Anterior cingulate cortex (tissue), 58 donors: ENCODE results near the gene INTS7.
"Not testable (repeated sequence)": the region's sequence is repeated elsewhere in the genome, so short reads cannot be mapped to it uniquely, and the experiment has no call there.

Experiments
- DNase-seq, 58 donors: peaks; one replicate each; lab custom pipeline; 2025; lab: John Stamatoyannopoulos, UW

Gene INTS7

DNA sequence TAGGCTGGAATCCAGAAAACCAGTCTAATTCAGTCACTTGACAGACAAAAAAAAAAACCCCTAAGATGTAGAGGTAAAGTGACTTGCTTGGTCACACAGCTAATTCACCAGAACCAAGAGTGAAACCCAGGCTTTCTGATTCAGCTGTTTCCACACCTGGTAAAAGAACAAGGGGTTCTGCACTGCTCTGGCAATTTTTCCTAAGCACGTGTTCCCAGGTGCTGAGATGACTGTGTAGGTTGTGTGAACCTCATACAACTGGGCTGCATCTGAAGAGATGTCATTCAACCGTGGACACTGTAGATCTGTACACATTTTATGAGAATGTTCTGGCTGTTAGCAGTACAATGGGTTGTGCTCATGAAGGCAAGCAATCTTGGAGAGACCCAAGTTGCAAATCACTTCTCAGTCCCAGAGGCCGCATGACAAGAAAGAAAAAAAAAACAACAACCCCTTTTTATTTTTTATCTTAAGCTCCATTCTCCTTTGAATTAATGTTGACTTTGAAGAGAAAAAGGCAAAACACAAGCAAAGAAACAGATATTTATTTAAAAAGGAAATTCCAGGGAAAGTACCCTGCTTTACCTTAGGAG, 95.4 kb downstream of the INTS7 start:
- DNase-seq = no peak

DNA sequence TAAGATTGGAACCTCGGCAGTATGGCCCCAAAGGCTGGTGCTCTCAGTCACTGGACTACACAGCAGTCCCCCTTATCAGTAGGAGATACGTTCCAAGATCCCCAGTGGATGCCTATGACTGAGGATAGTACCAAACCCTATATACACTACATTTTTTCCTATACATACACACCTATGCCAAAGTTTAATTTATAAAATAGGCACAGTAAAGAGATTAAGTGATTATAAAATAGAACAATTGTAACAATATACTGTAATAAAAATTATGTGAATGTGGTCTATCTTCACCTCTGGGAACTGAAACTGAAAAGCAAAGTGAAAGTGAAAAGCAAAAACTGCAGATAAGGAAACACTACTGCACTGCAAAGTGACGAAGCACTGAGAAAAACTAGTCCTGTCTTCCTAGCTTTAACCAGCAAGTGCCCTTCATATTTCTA, 96.8 kb downstream of the INTS7 start:
- no peak for DNase-seq

DNA sequence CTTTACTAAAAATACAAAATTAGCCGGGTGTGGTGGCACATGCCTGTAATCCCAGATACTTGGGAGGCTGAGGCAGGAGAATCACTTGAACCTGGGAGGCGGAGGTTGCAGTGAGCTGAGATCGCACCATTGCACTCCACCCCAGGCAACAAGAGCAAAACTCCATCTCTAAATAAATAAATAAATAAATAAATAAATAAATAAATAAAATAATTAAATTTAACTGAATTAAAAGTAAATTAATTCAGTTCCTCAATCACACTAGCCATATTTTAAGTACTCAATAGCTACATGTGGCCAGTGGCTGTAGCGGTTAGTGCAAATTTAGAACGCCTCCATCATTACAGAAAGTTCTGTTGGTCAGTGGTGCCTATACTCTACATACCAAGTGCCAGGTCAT, 97.9 kb downstream of the INTS7 start:
- not testable (repeated sequence) for DNase-seq

DNA sequence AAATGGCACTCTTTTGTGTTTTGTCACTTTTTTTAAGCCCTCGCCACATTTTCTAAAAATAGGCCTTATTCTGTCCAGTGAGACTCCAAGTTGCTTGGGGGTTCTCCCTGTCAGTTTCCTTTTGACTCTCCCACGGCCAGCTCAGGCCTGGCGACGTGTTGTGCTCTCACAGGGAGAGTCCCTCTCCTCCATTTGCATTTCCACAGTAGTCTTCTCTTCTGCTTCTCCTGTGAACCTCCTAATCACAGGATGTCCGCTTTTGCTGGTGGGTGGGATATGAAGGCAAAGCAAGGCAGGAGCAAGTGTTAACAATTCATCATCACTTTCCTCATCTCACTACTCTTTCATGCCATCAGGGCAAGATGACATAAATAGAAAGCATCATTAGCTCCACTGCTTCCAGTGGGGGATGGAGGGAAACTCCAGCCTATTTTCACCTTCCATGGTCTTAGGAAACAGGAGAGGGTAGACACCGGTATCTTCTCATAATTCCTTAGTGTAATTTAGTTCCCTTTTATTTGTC, 99.8 kb downstream of the INTS7 start:
- DNase-seq = no peak

DNA sequence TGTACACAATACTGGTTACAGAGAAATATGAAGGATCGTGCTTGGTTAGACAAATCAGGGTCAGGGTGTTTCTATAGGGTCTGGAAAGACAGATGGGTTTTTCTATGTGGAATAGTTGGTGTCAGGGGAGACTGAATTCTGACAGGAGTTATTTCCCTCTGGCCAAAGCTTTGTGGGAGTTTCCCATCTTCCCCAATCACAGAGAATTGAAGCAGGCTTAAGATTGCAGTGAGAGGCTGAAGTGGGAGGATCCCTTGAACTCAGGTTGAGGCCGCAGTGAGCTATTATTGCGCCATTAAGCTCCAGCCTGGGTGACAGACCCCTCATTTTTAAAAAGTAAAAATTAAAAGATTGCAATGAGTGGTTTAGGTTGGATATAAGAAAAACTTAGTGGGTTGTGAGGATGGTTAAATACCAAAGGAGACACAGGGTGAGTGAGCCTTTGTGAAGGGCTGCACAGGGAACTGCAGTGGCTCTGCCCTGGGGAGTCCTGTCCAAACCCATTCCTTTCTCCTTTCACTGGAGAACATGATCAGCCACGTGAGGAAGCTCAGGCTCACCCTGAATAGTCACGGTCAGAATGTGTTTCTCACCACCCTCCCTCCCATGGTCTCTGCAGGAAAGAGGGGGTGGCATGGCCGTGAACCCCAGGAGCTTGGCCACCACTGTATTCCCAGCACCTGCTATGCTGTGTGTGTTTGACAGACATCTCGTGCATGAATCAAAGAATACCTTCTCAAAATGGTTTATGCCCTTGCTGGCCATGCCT, 101.2 kb downstream of the INTS7 start:
- DNase-seq = no peak

DNA sequence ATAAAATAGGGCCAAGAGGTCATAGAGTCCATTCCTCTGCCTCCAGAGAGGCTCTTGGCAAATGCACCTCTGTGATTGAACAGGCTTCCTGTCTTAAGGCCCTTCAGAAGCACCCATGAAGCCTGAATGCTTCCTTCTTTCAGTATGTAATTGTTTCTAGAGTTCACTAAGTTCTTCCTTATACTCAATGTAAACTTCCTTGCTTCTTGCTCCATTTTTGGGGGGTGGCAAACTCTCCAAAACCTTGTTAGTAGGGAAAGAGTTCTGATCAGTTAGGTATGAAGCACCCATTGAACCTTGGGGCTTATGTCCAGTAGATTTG, 102.5 kb downstream of the INTS7 start:
- no peak for DNase-seq

DNA sequence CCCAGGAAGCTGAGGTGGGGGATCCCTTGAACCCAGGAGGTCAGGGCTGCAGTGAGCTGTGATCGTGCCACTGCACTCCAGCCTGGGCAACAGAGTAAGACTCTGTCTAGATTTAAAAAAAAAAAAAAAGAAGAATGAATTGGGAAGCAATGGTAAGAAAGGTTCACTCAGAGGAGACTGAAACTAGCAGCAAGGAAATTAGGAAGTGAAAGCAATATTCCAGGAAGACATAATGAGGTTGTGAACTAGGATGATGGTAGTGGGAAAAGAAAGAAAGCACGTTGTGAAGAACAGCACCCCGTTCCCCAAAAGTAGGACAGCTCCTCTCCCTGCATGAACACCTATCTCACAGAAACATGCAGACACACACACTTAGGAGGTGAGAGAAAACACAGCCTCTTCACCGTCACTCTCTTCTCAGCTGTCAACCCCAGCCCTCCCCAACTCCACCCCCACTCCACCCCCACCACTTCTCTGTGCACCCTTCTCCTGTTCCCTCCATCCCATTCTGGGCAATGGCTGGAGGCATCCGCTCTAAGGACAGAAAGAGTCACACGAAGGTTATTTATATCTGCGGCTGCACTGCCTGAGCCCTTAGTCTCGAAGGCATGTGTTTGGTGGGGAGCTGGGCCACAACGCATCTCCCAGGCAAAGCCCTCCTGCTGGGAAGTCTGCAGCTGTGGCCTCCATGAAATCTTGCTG, 103.0 kb downstream of the INTS7 start:
- DNase-seq = no peak

DNA sequence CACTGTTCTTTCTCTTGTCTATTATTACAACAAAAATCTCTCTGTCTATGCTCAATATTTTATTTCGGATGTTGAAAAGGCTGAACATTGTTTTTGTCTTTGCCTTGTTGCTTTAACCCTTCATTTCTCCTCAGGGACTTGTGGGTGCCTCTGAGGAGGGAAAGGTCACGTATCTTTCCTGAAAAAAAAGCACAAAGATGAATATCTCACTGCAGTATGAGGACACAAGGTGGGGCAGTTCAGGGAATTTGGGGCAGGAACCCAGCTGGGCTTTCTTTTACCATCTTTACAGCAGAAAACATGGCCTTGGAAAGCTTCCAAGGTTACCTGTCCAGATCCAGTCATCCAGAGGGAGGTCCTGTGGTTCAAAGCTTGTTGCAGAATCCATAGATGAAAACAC, 105.7 kb downstream of the INTS7 start:
- no peak for DNase-seq

DNA sequence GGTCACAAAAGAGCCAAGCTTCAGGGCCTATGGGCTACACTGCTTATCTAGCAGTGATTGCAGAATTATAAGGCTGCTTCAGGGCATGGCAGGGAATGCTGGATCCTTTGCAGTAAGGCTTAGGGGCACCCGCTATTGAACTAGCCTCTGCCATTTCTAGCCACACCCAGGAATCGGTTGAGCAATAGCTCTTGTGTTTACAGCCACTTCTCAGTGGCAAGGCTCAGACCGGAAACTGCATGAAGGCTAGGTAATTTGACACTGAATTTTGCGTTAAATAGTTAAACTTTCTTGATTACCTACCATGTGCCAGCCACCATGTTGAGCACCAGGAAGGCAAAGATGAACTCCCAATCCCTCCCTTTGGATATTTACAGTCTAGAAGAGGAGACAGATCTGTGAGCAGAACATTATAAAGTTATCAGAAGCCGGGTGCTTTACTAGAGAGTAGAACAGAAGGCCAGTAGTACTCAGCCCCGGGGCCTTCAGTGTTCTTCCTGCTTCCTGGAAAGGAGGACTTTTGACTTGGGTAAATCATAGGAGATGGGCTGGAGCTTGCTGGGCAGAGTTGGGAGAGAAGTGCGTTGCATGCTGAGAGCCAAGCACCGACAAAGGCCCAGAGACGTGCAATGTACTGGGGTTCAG, 106.2 kb downstream of the INTS7 start:
- no peak for DNase-seq

DNA sequence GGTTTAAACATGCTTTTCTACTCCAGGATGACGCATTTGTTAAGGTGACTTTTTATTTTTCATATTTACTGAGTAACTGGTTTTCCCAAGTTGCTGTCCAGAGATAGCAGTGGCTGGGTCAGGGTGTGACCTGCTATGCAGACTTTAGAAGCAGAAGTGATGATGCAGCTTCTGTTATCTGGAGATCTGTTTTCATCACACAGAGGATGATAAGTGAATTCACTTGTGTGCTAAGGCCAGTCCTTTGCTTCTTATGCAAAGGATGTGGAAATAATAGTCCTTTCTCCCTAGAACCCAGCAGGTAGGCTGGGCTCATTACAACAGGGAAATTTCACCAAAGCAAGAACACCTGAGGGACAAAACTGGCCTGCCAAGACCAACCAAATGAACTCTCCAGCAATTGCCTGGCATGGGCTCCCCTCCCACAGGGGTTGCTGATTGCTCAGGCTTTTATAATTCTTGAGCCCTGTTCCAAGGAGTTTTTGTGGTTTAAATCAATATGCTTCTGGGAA, 107.0 kb downstream of the INTS7 start:
- no peak for DNase-seq

DNA sequence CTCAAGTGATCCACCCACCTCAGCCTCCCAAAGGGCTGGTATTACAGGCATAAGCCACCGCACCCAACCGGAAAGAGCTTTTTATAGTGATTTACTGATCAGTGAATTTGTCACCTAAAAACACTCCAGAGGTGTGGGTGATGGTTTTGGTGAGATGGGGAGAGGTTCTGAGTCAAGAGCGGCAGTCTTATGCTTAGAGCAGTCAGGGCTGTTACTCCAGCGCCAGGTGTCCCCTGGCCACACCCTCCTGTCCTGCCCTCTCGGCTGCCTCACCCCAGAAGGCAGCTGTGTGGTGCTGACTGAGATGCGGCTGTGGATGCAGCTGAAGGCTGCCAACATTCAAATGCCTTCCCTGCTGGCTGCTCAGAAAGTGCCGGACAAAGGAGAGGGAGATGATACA, 110.3 kb downstream of the INTS7 start:
- DNase-seq = no peak

DNA sequence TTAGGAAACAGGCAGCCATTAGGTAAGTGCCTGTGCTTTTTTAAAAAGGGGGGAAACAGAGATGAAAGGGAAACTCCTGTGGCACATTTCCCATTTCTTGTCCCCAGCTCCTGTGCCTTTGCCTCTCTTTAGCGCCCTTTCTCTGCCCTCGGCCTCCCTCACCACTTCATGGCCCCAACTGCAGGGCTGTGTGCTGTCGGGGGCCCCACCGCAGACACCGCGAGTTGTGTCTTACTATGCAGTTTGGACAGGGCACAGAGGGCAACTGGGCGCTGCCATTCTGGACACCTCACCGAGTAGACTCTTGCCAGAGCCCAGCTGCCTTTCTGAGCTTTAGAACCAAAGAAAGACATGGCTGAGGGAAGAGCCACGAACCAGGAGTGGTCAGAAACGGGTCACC, 111.1 kb downstream of the INTS7 start:
- no peak for DNase-seq

DNA sequence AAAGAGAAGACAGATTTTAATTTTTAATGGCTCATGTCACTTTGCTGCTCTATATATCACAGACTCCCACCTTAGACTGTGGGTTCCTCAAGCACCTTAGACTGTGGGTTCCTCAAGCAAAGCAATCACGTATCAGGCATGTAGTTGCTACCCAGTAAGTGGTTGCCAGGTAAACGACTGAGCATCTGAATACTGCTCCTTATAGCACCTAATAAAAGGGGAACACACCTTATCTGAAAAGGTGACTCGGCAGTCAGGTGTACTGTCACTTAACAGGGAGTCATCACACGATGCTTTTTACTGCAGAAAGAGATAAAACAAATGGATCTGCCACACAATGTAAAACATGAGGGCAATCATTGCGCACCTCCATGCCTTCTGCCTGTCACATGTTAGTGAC, 112.3 kb downstream of the INTS7 start:
- DNase-seq = no peak

DNA sequence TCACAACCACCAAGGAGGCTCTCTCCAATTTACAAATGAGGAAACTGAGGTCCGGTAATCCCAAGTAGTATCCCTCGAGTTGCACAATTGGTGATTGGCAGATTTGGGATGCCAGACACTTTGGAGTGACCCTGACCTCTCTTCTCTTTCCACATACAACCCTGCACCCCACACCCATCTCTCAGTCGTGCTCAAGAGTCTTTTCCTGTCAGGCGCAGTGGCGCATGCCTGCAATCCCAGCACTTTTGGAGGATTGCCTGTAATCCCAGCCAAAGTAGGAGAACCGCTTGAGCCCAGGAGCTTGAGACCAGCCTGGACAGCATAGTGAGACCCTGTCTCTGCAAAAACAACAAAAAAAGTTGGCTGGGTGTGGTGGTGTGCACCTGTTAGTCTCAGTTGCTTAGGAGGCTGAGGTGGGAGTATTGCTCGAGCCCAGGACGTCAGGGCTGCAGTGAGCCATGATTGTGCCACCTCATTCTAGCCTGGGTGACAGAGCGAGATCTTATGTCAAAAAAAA, 113.7 kb downstream of the INTS7 start:
- DNase-seq = no peak

DNA sequence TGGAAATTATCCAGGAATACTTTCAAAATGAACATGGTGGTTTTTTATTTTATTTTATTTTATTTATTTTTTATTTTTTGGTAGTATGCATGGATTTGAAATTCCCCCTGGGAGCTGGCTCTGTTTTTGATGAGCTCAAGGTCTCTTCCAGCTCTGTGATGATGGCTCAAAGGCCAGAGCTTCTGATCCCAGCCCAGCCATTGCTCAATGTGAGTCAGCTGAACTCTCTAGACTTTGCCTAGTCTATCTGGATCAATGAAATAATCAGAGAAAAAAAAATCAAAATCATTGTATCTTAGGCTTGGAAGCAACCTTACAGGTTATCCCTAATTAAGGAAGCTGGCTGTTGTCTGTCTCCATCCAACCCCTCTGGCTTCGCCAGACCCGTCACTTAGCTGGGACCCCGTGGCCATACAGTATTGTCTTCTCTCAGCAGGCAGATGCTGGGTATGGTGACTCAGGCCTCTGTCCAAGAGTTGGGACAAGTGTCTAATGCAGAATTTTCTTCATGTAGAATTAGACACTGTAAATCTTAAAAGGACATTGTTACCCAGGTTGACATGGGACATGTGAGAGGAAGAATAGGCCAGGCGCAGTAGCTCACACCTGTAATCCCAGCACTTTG, 114.6 kb downstream of the INTS7 start:
- no peak for DNase-seq

DNA sequence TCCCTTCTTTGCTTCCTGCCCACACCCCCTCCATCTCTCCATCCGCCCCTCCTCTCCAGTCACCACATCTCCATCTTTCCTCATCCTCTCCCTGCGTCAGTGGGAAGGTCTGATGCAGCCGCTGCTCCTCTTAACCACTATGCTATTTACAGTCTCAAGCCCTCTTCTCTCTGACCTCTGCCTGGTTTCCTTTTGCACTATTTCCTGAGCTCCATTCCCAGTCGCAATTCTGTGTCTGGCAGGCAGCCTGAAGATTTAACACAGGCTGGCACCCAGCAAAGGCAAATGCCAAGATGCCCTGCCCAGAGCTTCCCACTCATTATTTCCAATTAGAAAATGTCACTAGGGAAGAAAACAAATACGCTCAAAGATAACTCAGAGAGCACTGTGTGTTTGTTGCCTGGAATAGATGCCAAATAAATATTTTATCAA, 115.2 kb downstream of the INTS7 start:
- DNase-seq = no peak

DNA sequence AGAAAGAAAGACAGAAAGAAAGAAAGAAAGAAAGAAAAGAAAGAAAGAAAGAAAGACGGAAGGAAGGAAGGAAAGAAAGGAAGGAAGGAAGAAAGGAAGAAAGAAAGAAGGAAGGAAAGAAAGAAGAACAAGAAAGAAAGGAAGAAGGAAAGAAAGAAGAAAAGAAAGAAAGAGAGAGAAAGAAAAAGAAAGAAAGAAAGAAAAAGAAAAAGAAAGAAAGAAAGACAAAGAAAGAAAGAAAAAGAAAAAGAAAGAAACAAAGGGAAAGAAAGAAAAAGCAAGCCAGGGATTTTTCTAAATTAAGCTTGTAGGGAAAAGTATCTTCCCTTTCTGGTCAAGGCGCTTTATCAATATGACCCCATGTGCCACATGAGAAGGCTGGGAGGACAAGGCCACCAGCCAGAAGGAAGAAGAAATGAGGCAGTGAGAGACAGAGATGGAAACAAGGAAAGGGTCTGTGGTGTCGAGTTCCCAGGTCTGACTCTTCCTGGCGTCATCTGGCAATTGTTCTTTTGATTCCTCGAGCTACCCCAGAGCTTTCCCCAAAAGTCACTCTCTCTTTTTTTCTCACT, 116.4 kb downstream of the INTS7 start:
- no peak for DNase-seq

DNA sequence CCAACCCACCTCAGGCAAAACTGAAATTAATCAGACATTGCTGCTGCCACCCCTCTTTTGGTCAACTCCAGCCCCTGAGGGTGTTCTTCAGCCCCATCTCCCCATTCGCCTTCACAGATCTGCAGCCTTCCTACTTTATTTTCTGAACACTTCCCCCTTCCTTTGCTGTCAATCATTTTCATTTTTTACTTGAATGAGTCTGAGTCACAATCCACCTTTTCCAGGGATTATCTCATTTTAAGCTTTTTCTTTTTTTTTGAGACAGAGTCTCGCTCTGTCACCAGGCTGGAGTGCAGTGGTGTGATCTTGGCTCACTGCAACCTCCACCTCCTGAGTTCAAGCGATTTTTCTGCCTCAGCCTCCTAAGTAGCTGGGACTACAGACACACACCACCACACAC, 118.9 kb downstream of the INTS7 start:
- DNase-seq = not testable (repeated sequence)

DNA sequence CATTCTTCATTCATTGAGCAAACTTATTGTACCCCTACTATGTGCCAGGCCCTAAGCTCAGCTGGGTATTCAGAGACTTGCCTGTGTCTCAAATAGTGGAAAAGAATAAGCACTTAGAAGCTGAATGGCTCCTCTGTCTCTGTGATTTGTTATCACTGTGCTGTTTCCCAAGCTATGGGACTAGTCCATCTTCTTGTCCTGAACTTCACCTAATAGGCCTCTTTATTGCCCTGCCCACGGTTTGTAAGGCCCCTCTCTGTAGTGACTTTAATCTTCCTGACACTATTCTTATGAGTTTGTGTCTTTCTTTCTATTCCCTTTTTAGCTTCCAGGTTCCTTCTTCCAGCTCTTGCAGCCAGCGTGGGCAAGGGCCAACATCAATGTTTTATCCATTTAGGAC, 119.4 kb downstream of the INTS7 start:
- no peak for DNase-seq
